ENCODE data around the gene LGALS3BP.
A peak's percentile ranks its signal among the peaks of the same experiment; 100 is the strongest.
"Not testable (repeated sequence)": the region's sequence is repeated elsewhere in the genome, so short reads cannot be mapped to it uniquely, and the experiment has no call there.

LGALS3BP gene

DNA sequence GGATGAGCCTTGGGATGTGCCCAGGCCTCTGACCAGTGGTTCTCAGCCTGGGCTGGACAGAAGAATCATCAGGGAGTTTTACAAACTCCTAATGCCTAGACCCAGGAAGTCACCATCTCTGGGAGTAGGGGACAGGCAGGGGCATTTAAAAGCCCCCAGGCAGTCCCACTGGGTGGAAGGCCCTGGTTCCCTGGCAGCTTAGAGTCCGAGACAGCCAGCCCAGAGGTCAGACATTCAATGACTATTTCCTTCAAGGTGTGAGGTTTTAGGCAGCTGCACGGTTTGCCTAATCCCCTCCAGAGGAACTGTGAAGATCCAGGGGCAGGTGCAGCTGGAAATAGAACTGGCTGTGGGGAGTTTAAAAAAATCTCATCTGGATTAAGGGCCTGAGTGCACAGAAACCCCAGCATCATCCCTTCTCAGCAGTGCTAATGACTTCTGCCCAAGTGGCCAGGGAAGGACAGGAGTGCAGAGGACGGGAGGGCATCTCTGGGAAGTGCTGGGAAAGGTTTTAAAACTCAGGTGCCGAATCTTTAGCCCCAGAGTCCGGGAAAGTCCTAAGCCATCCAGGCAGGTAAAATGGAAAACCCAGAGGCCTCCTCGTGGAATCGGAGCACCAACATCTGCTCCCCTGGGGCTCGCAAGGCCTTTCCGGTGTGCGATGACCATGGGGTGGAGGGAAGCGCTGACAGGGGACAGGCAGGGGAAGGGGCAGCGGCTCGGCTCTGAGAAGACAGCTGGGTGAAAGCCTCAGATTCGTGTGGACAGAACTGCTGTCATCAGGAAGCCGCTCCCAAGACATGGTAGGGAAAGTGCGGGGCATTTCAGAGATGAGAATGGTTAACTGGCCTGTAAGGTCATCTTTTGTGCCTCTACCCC is 1.5 kb upstream of the LGALS3BP start:
- no peak for DNase-seq

DNA sequence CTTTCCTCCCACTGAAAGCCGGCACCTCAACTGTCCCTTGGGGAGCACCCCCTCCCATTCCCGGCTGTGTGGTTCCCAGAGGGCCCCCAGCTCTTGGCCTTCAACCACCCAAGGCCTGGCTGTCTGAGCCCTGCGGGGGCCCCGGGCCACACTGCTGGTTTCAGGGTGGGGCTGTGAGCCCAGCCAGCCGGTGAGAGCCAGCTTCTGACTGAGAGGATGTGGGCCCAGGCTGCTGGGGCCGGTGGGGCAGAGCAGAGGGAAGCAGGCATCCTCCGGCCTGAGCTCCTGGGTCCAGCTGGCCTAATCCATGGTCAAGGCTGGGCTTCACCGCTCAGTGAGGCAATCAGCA is 875 bp upstream of the LGALS3BP start:
- DNase-seq = no peak

DNA sequence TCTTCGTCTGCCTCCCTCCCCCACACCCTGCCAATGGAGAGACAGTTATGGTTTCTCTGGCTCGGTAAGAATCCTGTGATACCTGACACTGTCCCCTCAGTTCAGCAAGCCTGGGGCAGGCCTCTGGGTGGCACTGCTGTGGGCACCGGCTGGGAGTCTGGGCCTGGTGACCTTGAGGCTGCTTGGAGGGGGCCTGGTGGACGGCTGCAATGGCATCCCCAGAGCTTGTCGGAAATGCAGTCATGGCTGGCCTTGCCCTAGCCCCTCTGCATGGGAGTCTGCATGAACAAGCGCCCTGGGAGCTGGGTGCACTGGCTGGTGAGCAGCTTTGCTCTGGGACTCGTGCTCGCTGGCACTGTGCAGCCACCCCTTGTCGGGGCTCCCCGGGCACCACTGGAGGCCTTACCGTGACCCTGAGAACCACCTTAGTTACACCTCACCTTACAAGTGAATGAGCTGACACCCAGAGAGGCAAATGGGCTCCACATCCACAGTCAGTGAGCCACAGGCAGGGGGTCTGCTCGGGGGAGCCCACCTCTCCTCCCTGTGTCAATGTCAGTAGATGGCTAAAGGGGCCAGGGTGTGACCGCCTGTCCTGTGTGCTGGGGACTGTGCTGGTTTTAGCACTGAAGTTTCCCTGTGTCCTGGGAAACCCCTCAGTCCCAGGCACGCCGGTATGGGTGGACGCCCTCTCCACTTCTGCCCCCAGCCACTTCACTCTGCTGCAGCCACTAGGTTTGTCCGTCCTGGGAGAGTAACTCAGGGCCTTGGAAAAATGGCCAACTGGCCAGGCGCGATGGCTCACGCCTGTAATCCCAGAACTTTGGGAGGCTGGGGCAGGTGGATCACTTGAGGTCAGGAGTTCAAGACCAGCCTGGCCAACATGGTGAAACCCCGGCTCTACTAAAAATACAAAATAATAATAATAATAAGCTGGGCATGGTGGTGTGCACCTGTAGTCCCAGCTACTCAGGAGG is 1.4 kb downstream of the LGALS3BP start:
- DNase-seq = no peak

DNA sequence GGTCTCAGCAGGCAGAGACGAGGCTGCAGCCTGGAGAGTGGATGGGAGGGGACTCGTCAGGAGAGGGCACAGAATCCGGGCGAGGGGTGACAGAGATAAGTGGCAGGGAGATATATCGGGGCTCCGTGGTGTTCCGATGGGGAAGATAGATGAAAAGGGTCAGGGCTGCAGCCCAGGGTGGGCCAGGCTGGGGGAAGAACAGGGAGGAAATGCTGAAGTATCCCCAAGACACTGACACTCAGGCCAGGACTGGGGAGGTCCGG is 2.1 kb downstream of the LGALS3BP start:
- no peak for DNase-seq

DNA sequence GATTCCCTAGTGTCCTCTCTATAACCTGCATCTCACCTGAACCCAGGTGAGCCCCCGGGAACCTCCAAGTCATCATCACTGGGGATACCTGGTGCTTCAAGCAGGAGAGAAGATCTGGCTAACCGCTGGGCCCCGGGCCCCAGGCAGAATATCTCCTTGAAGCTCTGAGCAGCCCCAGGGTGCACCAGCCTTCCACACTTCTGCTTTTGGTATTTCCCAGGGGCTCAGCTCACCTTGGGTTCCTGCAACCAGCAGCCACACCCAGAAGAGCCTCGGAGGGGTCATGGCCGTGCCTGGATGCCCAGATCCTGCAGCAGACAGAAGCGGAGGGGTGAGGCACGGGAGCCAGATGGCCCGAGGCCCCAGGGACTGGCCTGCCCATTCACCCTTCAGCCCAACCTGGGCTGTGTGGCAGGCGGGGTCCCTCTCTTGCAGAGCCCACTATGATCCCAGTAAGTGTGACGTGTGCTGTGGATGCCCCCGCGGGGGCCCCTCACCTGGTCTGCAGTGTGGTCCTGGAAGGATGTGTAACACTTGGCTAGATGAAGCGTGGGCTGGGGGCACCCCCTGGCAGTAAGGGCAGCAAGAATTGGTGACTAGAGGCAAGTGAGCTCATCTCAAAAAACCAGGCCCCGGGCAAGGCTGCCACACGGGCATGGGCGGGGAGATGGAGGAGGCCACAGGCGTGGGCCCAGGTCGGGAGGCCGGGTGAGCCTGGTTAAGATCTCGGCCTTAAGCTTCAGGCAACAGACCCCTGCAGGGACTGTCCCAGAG is 2.6 kb downstream of the LGALS3BP start:
- DNase-seq = no peak

DNA sequence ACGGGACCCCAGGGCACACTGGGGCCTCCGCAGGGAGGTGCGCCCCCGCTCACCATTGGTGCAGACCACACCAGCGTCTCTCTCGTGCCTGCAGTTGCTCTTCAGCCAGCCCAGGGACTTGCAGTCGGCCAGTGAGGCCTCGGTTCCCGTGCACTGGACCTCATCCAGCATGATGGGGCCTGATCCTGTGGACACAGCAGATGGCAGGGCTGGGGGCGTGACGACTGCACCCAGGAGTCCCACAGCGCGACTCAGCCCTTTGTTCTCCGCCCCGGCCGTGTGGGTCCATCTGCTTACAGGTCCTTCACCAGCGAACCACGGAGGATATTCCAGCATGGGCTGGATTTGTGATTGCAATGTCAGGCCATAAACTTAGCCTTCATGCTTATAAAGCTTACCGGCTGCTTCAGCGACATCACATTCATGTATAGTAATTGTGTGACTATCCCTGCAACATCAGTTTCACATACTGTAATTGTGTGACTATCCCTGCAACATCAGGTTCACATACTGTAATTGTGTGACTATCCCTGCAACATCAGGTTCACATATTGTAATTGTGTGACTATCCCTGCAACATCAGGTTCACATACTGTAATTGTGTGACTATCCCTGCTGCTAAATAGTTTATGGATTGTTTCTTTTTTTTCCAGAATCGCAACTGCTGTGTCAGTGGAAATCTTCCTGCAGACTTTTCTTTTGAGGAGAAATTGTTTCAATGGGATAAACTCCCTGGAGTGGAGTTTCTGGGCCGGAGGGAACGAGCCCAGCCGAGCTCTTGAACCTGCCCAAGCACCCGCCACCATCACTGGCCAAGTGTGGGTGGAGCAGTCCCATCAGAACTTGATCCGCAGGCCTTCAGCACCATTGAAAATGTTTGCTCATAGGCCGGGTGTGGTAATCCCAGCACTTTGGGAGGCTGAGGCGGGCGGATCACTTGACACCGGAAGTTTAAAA is 4.8 kb downstream of the LGALS3BP start:
- no peak for DNase-seq

DNA sequence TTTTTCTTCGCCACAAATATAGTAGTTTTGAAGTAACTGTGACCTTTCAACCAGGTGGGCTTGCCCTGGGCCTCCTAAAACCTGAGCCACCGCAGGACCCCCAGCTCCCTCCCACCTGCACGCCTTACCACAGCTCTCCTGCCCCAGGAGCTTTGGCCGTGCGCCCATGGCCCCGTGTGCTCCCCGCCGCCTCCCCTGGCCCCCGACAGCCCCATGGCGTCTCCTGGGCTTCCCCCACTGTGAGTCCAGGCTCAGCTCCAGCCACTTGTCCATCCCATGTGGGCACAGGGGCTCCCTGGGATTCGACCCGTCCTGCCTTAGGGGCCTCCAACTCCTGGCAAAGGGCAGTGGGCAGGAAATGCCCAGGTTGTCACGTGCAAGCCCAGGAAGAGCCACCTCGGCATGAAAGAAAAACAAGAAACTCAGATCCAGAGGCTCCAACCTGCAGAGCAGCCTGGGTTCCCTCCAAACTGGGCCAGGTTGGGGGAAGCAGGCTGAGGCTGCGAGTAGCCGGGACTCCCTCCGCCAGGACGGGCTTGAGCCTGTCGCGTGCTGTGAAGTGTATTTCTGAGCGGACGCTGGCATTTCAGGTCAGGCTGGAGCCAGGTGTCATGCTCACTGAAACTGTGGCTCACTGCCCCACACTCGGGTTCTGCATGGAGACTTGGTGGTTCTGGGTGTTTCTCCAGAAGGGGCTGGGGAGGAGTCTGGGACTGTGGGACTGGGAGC is 5.8 kb downstream of the LGALS3BP start:
- no peak for DNase-seq

DNA sequence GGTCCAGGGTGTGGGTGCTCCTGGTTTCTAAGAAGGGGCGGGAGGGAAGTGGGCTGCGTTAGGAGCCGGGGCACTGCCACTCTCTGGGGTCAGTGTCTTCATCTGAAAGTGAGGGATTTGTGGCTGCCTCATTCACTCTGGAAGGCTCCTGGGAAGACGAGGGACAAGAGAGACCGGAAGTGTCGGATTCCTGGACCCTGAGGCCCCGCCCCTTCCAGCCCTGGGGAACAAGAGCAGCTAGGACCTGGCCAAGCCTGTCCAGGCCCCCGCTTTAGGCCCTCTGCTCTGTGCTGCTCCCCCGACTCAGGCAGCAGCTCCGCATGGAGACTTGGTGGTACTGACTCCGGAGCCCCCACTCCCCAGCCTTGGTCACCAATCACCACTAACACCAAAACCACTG is 6.5 kb downstream of the LGALS3BP start:
- DNase-seq = no peak

DNA sequence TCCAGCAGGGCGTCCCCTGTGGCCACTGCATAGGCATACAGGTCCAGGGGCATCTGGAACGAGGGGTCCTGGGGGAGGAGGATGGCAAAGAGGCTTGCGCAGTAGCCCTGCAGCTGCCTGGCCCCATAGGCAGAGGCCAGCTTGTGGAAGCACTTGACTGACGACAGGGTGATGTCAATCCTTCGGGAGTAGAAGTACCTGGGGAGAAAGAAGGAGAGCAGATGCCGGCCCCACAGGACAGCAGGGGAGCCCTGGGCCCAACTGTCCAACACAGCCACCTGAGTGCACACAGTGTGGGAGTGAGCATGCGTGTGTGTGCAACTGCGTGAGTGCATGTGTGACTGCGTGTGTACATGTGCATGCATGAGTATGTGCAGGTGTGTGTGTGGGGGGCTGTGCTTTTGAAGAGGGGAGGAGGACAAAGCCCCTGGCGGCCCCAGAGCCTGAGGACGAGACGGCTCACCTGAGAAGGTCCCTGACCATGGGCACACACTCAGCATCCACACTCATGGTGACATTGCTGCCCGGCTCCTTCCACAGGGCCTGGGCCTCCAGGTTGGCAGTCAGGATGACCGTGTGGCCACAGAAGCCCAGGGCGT is 7.1 kb downstream of the LGALS3BP start:
- no peak for DNase-seq

DNA sequence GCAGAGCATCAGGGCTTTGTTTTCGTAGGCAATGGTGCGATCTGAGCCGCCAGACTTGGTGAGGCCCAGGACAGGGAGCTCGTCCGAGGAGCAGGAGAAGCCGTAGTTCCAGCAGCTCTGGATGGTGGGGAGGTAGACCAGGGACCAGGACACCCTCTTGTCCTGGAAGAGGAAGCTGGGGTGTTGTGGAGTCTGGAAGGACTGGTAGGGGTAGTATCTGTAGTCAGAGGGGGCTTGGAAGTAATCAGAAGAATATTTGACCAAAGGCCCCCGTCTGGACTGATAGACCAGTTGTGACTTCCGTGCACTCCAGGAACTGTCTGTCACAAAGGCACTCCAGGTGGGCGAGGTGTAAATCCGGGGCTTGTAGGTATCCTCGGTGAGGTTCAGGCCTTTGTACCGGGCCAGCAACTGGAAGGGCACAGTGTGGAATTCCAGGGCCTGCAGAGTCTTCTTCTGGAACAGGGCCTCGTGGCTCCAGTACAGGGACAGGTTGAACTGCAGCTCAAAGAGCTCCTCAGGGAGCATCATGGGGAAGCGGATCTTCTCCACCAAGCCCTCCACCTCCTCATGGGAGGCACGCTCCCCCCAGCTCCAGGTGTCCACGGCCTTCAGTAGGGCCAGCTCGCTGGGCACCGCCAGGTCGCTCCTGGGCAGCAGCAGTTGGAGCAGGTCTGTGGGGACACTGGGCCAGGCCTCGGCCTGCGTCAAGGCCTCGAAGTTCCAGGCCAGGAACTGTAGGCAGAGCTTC is 7.8 kb downstream of the LGALS3BP start:
- DNase-seq = no peak

DNA sequence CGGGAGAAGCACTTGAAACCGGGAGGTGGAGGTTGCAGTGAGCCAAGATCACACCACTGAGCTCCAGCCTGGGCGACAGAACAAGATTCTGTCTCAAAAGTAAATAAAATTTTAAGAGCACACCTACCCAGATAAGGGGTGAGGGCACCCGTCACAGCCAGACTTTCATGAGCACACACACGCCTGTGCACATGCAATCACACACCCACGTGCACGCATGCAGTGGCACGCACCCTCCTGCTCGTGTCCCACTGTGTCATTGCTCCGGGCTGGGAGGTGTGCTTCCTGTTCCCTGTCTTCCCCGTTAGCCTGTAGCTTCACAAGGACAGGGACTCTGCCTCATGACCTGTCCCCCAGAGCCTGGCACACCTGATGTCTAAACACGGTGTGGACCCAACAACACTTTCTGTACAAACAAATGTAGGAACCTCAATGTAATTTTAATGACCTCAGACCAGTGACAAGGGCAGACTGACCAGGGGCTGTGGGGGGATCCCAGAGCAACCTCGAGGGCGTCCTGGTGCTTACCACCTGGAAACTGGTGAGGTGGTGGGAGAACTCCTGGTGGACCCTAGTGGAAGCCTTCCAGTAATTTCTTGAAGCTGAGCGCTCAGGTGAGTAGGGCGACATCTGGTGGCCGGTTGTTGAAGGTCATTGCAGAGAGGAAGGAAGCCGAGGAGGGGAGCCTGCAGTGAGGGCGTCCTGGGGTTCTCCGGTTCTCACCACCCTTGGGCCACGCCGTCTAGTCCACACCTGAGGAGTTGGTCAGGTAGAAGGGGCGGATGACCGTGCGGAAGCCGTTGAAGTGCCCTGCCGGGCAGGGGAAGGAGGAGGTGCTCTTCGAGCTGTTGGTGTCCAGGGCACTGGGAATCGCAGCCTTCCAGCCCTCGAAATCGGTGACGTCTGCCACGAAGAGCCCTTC is 8.6 kb downstream of the LGALS3BP start:
- DNase-seq = peak; percentile 34

DNA sequence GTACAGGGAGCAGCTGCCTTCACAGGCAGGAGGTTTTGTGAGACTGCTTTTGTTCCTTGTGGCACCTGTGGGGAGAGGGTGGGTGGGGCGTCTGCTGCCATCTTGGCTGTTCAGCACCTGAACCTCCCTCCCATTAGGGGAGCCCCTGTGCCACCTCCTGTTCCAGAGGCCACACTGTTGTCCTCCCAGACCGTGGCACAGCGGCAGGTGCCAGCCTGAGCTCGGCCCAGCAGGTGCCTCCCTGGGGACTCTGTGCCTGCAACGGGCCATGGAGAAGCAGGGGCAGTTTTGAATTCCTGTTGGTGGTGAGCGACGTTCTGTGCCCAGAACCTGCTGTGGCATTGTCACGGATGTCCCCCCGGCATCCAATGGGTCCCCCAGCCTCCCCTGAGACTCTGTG is 9.9 kb downstream of the LGALS3BP start:
- DNase-seq = no peak

DNA sequence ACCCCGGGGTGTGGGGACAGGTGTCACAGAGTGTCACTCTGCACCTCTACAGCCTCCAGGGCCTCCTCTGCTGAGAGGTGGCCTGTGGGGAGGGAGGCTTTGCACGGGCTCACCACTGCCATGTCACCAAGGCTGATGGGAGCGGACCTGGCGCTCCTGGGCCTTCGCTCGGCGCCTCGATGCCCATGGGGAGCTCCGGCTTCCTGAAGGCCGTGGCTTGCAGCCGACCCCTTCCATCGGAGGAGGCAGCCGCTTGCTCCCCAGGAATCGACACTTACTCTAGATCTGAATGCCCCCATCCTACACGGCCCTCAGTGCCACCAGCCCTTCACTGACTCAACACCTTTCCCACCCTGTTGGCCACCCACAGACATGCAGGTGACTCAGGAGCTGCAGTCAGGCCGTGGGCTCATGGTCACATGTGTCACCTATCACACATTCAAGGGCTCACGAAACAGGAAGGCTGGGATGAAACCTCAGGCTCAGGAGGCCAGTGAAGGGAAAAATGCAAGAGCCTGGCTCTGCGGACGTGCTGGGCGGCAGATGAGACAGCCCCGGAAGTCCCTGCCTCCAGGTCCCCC is 11.9 kb downstream of the LGALS3BP start:
- no peak for DNase-seq

DNA sequence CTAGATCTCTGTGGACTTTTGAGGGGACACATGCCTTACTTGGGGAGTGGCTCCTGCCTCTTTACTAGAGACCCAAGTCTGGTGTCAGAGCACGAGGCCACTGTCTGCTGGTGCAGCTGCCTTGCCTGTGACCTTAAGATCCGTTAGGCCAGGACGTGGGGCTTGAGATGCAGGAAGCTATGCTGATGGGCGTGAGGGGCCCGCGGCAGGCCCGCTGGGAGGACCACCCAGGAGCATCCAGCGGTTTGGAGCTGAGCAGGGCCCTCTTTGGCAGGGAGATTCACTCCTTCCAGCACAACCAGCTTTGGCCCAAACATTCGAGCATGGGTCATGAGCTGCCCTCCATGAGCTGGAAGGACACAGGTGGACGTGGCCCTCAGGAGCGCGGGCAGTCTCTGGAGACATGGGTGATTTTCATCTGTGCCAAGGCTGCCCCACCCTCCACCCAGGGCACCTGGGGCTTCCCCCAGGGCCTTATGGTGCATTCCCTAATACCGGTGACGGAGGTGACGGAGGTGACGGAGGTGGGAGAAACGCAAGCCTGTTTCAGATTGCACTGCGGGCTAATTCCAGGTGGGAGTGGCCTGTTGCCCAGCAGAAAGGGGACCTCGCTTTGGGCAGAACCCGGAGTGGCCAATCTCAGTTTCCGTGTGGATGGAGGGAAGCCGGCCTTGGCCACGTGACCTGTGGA is 12.7 kb downstream of the LGALS3BP start:
- DNase-seq = no peak

DNA sequence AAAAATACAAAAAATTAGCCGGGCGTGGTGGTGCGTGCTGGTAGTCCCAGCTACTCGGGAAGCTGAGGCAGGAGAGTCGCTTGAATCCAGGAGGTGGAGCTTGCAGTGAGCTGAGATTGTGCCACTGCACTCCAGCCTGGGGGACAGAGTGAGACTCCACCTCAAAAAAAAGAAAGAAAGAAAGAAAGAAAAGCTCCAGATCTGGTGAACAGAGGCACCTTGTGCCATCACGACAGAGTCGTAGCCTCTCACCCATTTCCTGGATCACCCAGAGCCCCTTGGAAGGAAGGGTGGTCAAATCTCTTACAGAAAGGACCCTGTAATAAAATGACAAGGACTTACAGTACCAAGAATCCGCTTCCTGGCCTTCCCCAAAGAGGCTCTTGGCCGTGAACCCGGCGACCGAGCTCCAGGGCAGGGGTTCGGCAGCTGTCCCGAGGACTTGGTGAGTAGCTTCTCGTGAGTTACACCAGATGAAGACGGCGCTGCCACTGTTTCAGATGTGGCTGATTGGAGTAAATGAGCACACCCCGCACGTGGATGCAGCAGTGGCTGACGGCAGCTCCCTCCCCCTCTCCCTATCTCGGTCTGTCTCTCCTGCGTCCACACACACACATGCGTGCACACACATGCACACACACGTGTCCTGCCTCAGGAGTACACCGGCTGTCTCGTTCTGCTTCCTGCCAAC is 13.5 kb downstream of the LGALS3BP start:
- no peak for DNase-seq

DNA sequence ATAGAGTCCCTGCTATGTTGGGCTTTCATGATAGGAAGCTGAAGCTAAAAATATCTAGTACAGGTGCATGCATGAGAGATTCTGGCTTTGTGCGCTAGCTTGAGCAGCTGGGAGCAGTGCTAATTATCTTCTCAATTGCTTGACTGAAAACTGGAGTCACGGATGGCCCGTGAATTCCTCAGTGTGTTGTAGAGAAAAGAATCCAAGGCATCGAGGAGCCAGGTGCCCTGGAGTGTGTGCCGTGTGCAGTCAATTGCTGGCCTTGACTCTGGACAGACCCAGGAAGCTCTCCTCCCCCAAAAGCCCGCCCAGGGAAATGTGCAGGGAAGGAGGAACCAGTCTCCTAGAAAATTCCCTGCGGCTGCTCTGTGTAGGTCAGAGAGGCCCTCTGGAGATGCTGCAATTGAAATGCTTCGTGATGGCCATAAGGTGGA is 14.2 kb downstream of the LGALS3BP start:
- peak; percentile 43 for DNase-seq

DNA sequence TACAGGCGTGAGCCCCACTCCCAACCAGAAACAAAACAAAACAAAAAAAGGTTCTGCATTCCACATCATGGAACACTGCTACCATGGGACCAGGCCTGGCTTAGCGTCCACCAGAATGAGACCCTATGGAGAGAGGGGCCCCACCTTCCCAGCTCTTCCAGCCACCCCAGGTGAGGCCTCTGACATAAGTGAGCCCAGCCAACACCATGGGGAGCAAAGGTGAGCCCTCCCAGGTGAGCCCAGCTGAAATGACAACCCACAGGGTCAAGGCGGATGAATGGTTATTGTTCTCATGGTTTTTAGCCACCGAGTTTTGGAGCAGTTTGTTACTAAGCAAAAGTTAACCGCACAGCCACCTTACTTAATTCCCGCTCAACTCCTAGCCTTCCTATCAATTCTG is 16.3 kb downstream of the LGALS3BP start:
- no peak for DNase-seq

DNA sequence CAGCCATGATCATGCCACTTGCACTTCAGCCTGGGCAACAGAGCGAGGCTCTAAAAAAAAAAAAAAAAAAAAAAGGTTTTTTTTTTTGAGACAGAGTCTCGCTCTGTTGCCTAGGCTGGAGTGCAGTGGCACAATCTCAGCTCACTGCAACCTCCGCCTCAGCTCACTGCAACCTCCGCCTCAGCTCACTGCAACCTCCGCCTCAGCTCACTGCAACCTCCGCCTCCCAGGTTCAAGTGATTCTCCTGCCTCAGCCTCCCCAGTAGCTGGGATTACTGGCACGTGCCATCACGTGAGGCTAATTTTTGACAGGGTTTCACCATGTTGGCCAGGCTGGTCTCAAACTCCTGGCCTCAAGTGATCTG is 16.8 kb downstream of the LGALS3BP start:
- not testable (repeated sequence) for DNase-seq
